HG02943 (cell line): ENCODE results near the gene ADAMTS12.

ENCODE experiments used
- ATAC-seq: cut with Tn5 transposase; IDR thresholded peaks from one replicate; pipeline ENCODE4 v1.9.1; 2021; ENCODE audit warnings: mild to moderate bottlenecking, low read depth, moderate library complexity; ENCODE audit not compliant: unreplicated experiment

The ADAMTS12 gene

DNA sequence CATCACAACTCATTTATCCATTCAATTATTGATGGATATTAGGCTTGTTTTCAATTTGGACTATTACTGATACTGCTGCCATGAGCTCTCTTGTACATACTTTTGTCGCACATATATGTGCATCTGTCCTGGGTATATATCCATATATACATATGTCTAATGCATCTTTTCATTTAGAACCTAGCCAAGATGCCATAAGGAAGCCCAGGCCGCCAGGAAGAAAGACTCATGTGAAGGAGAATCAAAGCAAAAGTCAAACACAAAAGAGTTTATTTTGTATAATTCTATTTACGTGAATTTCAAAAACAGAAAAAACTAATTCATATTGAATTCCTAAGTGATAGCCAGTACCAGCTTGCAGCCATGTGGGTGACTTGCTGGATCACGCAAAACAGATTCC lies 79.0 kb downstream of the ADAMTS12 start:
- no peak for ATAC-seq

DNA sequence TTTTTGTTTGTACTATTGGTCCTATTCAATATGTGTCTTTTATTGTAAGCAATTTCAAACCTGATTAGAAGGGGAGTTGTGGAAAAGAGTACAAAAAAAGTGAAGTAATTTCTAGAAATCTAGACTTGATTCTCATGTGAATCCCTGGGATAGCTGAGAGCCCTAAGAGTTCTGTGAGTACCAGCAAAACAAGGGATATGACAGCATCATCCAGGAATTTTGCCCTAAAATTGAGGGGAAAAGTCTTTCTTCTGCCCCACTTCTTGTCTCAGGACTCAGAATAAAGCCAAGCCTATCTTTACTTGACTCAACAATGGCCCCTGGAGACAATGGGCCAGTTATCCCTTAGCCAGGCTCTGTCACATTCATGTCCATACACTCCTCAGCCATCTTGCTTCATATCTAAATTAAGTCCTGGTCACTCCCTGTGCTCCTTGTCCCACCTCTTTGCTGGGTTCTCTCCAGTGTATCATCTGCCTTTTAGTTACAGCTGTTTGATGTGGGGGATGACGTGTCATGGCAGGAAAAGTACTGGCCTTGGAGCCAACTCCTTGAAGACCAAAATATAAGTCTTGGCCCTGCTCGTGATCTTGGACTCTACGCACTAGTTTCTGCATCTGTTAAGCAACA lies 81.2 kb downstream of the ADAMTS12 start:
- no peak for ATAC-seq

- no peak for ATAC-seq
These were observed 81.9 kb downstream of the ADAMTS12 start for GRCh38 chr5:33809936-33810335.

DNA sequence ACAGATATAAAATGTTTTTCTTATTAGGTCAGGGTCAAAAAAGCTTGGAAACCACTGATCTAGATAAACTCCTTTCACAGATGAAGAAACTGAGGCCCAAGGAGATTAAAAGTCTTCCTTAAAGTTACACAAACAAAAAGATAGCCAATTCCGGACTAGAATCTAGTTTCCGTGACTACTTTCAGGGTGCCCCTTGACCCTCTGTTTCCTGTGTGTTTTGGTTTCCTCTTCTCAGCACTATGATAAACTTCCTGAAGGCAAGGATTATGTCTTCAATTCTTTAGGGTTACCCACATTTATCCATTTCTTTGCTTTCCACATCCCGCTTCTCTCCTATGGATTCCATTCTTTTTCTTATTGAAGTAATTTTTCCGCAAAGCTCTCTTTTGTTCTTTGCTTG lies 83.1 kb downstream of the ADAMTS12 start:
- ATAC-seq = no peak

DNA sequence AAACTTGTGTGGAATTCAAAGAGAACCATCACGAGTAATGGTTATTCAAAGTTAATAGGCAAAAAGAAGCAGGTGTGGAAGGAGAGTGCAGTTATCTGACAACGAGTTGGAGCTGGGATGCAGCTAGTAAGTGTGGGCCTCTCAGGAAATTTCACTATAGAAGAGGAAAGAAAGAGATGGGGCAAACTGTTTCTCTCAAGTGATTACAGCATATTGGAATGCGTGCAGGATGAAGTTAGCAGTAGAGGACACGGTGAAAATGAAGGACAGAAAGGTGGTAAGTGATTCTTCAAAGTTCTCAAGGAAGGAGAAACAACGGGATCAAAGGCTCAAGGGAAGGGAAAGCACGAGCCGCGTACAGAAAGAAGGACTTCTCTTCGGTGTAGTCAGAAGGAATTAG lies 84.0 kb downstream of the ADAMTS12 start:
- ATAC-seq = no peak

DNA sequence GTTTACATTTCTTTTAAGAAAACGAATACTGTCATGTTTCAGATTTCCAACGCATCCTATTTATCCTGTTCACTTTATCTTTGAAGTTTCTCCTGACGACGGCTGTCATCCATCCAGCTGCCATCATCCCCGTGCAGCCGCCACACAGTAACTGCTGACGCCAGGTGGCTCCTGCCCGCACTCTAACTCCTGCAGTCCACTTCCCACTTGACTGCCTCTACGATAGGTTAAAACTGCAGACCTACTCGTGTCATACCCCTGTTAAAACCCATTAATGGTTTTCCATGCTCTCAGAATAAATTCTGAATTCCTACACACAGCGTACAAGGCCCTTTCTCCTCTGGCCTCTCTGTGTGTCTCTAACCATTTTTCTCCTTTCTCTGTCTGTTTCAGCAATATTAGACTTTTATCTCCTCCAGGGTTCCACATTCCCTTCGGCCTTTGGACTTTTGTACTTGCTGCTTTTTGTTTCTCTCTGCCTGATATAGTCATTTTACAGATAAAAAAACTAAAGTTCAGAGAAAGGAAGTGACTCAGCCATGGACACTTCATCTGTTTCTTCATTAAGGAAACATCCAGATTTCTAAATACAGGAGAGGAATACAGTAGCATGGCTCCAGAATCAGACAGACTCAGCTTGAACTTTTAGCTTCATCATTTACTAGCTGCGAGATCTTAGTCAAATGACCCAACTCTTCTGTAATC lies 84.9 kb downstream of the ADAMTS12 start:
- no peak for ATAC-seq

GRCh38 chr5:33801292-33801691 lies 90.5 kb downstream of the ADAMTS12 start:
- no peak for ATAC-seq

DNA sequence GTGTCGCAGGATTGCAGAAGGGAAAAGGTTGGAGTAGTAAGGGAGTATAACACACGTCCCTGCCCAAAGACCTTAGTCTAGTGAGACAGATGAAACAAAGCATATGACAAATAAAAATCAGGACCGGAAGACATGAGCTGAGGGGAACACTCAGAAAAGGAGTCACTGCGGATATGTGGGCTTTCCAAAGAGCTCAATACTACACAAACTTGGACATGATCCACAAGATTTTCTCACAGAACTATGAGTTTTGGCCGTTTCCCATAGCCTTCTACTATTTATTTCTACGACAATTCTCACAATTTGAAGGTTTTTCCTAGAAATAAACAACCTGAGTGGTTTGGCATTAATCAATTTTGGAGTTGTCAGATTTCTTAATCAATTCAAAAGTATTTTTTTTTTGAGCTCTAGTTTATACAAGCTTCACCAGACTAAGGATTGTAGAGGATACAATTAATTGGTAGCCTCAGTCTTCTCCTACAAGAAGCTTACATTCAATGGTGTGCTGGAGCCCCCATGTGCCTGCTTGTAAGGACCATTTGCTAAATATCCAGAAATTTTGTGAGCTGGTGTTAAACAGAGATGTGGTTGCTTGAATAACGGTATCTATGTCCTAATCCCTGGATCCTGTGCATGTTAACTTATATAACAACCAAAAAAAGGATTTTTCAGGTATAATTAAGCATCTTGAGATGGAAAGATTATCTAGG lies 91.4 kb downstream of the ADAMTS12 start:
- ATAC-seq = no peak

DNA sequence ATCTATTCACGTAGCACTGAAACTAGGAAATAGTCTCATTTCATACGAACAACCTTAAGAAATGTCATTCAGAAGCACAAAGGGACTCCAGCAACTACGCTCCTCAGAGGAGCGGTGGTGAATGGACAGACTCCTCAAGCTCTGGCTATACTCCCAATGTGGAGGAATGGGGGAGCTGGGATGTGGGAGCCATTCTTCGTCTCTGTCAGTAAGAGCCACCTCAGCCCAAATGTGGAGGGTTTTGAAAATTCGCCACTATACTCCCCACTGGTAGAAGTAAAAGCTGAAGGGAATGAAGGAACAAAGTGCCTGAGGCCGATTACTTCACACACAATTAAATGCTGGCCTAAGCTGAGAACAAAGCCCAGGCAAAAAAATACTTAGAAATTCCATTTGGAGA lies 96.3 kb downstream of the ADAMTS12 start:
- no peak for ATAC-seq

DNA sequence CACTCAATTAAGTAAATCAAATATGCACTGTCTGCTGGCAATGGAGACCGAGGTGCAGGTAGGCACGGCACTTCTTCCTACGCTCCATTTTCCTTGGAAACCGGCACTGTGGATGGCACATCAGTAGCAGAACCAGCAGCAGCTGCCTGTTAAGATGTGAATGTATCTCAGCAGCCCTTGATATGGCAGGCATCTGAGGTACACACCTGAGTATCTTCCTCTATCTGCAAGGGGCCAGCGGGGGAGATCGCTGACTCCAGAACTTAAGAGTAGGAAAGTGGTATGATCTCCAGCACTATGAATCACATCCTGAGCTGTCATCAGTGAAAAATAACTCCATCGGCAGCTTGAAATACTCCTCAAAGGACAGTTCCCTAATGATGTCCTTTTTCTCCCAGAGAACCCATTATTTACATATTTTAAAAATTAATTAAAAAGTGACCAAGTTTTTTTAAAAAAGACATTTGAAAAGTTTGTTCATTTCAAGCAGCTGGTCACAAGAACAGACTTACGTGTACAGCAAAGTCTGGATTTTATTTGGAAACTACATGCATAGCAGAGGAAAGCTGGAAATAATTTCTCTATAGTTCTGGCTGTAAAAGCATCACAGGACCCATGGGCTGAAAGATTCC lies 97.1 kb downstream of the ADAMTS12 start:
- ATAC-seq = no peak

GRCh38 chr5:33793836-33794549 lies 97.8 kb downstream of the ADAMTS12 start:
- no peak for ATAC-seq

- ATAC-seq = no peak
These were observed 98.5 kb downstream of the ADAMTS12 start for GRCh38 chr5:33793276-33793675.

DNA sequence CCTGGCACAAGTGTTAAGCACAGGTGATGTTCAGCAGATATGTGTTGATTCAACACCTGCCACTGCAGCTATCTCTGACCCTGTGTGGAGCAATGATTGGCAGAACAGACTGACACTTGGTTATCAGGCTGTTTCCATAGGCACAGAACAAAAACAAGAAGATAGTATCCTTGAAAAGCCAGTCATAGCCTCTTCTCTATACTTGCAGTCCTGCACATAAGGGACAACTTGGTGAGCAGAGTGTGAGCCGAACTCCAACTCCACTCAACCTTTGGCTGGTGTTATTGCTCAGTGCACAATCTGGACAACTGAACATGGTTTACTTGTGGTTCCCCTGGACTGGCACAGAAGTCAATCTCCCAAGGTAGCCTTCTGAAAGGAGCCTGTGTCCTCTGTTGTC lies 99.2 kb downstream of the ADAMTS12 start:
- ATAC-seq = no peak

GRCh38 chr5:33789567-33789957 lies 102.2 kb downstream of the ADAMTS12 start:
- ATAC-seq = no peak

DNA sequence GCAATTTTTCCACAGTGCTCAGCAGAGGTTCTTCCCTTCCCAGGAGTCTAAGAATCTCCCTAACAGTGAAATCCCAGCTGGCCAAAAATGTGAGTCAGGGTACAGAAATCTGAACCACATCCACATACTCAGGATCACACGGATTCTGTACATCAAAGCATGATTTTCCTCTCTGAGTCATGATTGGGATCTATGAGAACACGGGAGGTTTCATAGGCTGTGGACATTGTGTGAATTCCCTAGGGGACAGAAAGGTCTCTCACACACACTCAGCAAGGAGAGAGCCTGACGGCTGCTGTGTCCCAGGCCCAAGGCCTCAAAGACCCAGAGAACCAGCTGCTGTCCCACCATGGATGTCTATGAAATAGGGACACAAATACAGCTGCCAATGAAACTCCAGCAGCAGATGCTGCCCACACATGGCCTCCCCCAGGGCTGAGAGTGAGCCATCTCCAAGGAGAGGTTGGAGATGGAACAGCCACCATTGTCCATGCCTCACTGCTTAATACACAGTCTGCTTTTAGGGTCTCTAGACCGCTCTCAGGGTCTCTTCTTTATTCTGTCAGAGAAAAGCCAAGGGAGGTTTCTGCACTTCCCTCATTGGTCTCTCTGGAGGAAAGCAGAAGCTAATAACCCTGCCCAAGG lies 102.7 kb downstream of the ADAMTS12 start:
- ATAC-seq = no peak

DNA sequence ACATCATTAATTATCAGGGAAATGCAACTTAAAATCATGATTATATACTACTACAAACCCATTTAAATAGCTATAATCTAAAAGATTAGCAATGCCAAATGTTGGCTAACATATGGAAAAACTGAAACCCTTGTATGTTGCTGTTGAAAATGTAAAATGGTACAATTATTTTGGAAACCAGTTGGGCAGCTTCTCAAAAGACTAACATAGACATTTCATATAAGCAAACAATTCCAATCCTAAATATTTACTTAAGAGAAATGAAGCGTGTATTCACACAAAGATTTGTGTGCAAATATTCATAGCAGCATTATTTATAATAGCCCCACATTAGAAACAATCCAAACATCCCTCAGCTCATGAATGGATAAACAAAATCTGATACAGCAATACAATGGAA lies 106.2 kb downstream of the ADAMTS12 start:
- no peak for ATAC-seq

- ATAC-seq = no peak
These were observed 110.5 kb downstream of the ADAMTS12 start for GRCh38 chr5:33781286-33781685.

GRCh38 chr5:33776151-33776660 lies 115.6 kb downstream of the ADAMTS12 start:
- no peak for ATAC-seq

DNA sequence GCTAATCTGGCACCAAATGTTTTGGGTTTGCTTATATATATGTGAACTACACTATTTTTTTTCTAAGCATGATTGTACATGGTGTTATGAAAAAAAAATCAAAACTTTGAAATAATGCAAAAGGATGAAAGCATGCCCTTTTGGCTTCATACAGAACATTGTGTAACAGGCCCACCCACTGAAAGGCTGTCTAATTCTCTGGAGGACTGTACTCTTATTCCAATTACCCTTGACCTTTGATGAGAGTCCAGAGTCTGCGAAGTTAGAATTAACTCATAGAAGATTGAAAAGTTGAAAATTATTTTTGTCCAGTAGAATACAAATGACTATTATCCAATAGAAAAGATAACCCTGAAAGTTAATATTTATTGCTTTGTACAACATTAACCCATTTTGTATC lies 117.4 kb downstream of the ADAMTS12 start:
- ATAC-seq = no peak

DNA sequence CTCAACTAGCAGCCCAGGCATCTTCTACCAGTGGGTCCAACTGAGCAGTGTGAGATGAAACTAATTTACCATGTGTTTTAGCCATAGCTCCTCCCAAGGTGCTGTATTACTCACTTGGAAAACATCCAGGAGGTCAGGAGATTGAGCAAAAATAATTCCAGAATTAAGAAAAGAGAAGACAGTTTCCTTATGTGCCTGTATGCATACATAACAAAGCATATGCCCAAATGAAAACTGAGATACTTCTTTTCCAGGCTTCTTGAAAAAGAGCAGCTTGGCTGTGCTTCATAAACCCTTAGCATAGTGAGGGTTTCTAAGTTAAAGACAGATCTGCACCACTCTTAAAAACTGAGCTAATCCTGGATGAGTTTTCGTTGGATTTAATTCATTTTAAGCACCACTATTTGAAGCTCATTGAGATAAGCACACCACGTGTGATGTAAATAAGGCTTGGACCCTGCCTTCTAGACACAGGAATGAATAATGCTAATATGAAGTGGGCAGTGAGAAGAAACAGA lies 119.4 kb downstream of the ADAMTS12 start:
- ATAC-seq = no peak
